OCI-LY7 (cell line): ENCODE data around the gene GTPBP4. TPM values are rescaled to one million over a fixed set of nuclear protein-coding genes. Genes with fewer than 3 reads are reported as not detected.

Experiments used
- BruUV-seq: library from RNA; stranded (reverse); fragments of 400-500 nt; replicated peaks from 2 replicates; lab custom pipeline; 2021; lab: Mats Ljungman, UMichigan
- CTCF ChIA-PET: fragments of 300-600 bp; sonication (Branson Sonifier 250); formaldehyde crosslinking; loops from one replicate; lab custom pipeline; 2022; ENCODE audit warnings: antibody characterized with exemption; ENCODE audit not compliant: unreplicated experiment; lab: Charles Lee
- POLR2A ChIA-PET: fragments of 300-600 bp; sonication (Branson Sonifier 250); formaldehyde crosslinking; loops from one replicate; lab custom pipeline; 2022; ENCODE audit warnings: antibody characterized with exemption; lab: Charles Lee
- DNase-seq: peaks from one replicate; pipeline ENCODE4 v3.0.0-alpha.2; 2015; ENCODE audit warnings: low spot score
- H2AFZ ChIP-seq: fragments of 200-600 bp; sonication (generic), shearing (Covaris generic); 2 replicates; pipeline ENCODE4 v1.6.1; 2014; ENCODE audit warnings: mild to moderate bottlenecking, antibody characterized with exemption, low read length, moderate library complexity
- H3K27ac ChIP-seq: fragments of 200-600 bp; sonication (generic); 2 replicates; pipeline ENCODE4 v1.5.1; 2014; ENCODE audit warnings: mixed run types, low read depth, mild to moderate bottlenecking, moderate library complexity, low read length, inconsistent platforms; ENCODE audit not compliant: poor library complexity, severe bottlenecking
- H3K36me3 ChIP-seq: fragments of 200-600 bp; sonication (generic); 2 replicates; pipeline ENCODE4 v1.6.1; 2014; ENCODE audit warnings: mild to moderate bottlenecking, antibody characterized with exemption, low read length, moderate library complexity, mixed read lengths; ENCODE audit not compliant: insufficient read depth
- H3K4me1 ChIP-seq: fragments of 200-600 bp; sonication (generic); 2 replicates; pipeline ENCODE4 v1.5.1; 2014; ENCODE audit warnings: mild to moderate bottlenecking, low read length; ENCODE audit not compliant: insufficient read depth, poor library complexity, severe bottlenecking
- H3K4me2 ChIP-seq: fragments of 200-600 bp; sonication (generic); 2 replicates; pipeline ENCODE4 v1.6.1; 2014; ENCODE audit warnings: mild to moderate bottlenecking, low read length
- H3K4me3 ChIP-seq: fragments of 200-600 bp; sonication (generic); 2 replicates; pipeline ENCODE4 v1.5.1; 2014; ENCODE audit warnings: mild to moderate bottlenecking, low read depth, low read length; ENCODE audit not compliant: poor library complexity, severe bottlenecking
- H3K79me2 ChIP-seq: fragments of 200-600 bp; sonication (generic); 2 replicates; pipeline ENCODE4 v1.6.1; 2016; ENCODE audit warnings: low read depth, mild to moderate bottlenecking, low read length, moderate library complexity, mixed read lengths; ENCODE audit not compliant: insufficient read depth
- H3K9me2 ChIP-seq: fragments of 200-600 bp; sonication (generic); 2 replicates; pipeline ENCODE4 v1.6.1; 2016; ENCODE audit warnings: mild to moderate bottlenecking, low read length, mixed read lengths; ENCODE audit not compliant: insufficient read depth
- H3K9me3 ChIP-seq: fragments of 200-600 bp; sonication (generic); 2 replicates; pipeline ENCODE4 v1.6.1; 2014; ENCODE audit warnings: mild to moderate bottlenecking, mixed run types, low read length, mixed read lengths
- H4K20me1 ChIP-seq: fragments of 200-600 bp; sonication (generic); 2 replicates; pipeline ENCODE4 v1.6.1; 2014; ENCODE audit warnings: mild to moderate bottlenecking, antibody characterized with exemption, low read length, moderate library complexity, mixed read lengths; ENCODE audit not compliant: insufficient read depth
- CTCF ChIP-seq: fragments of 200-600 bp; sonication (generic); conservative IDR thresholded peaks from 2 replicates; pipeline ENCODE4 v1.5.1; 2014; ENCODE audit warnings: mild to moderate bottlenecking, antibody characterized with exemption, low read length, moderate library complexity, mixed read lengths
- EZH2phosphoT487 ChIP-seq: fragments of 200-600 bp; sonication (generic); IDR thresholded peaks from 2 replicates; pipeline ENCODE4 v1.6.1; 2018; ENCODE audit warnings: low read depth, borderline replicate concordance, mild to moderate bottlenecking, mixed run types, antibody characterized with exemption, low read length, moderate library complexity, mixed read lengths
- intact Hi-C: fragments of 100-400 bp; cut with micrococcal nuclease; formaldehyde crosslinking; loops from one replicate; pipeline ENCODE4 v1.10.0; 2022; ENCODE audit not compliant: unreplicated experiment
- total RNA-seq, 2 experiments: library from RNA; depleted of rRNA in 1 of 2; stranded (reverse); fragments of >200 nt in 1 of 2; shearing (Covaris generic) in 1 of 2; gene quantifications; 2 replicates each; pipeline ENCODE4 v1.2.3, GENCODE V29; 2014 to 2022

The GTPBP4 gene
- total RNA-seq, 2 experiments from 2014 or later: 61.0 to 108 TPM

GRCh38 chr10:972763-973162 lies 15.5 kb upstream of the GTPBP4 start:
- POLR2A ChIA-PET: no interaction called here
- H3K9me2 ChIP-seq: no peaks in the 10 kb centered on the region
- H3K4me1 ChIP-seq: no peaks in the 10 kb centered on the region
- TF ChIP-seq EZH2phosphoT487: no peak
- no peak overlapping the region for H3K4me3 ChIP-seq
- no TSS peak for BruUV-seq
- H3K27ac ChIP-seq: no peak overlapping the region
- no peaks in the 10 kb centered on the region for H4K20me1 ChIP-seq
- intact Hi-C loops: no loop called here
- no peak for DNase-seq
- no peaks in the 10 kb centered on the region for H3K36me3 ChIP-seq
- no peaks in the 10 kb centered on the region for H3K9me3 ChIP-seq
- no peak overlapping the region for H3K4me2 ChIP-seq
- CTCF ChIA-PET: no interaction called here
- H2AFZ ChIP-seq: no peak overlapping the region
- H3K79me2 ChIP-seq: no peaks in the 10 kb centered on the region

GRCh38 chr10:974038-974784 lies 14.0 kb upstream of the GTPBP4 start:
- no peak overlapping the region for H3K4me2 ChIP-seq
- POLR2A ChIA-PET: no interaction called here

DNA sequence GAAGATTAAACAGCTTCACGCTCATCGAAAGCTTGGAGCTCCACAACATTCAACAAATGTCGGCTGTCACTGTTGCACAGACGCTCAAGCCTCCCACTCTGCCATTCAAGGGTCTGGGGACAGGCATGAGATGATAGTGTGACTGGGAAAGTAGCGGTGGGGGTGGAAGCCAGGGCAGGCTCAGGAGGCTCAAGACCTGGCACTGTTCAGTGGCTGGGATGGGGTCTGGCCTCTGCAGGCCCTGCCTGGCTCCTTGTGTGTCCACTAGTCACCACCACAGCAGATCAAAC lies 13.5 kb upstream of the GTPBP4 start:
- H3K4me1 ChIP-seq: no peaks in the 10 kb centered on the region
- no peaks in the 10 kb centered on the region for H3K79me2 ChIP-seq
- POLR2A ChIA-PET: no interaction called here
- H3K4me2 ChIP-seq: no peak overlapping the region
- BruUV-seq: no TSS peak
- no peaks in the 10 kb centered on the region for H4K20me1 ChIP-seq
- CTCF ChIA-PET: no interaction called here
- DNase-seq: no peak
- H3K9me2 ChIP-seq: no peaks in the 10 kb centered on the region
- H3K4me3 ChIP-seq: no peak overlapping the region
- intact Hi-C loops: no loop called here
- H3K27ac ChIP-seq: no peak overlapping the region
- TF ChIP-seq CTCF (no peak), EZH2phosphoT487 (no peak)
- H3K9me3 ChIP-seq: peaks cover 10% of the 10 kb centered on the region
- H2AFZ ChIP-seq: no peak overlapping the region
- H3K36me3 ChIP-seq: no peaks in the 10 kb centered on the region

More at GRCh38 chr10:974038-974784, 14.0 kb upstream of the GTPBP4 start:
- BruUV-seq: no TSS peak
- Histone ChIP-seq H3K27ac (no peak overlapping the region), H3K4me3 (no peak overlapping the region), H3K79me2 (no peaks in the 10 kb centered on the region), H3K36me3 (no peaks in the 10 kb centered on the region), H3K4me1 (no peaks in the 10 kb centered on the region), H3K9me3 (peaks cover 8% of the 10 kb centered on the region), H3K9me2 (no peaks in the 10 kb centered on the region), H2AFZ (no peak overlapping the region), H4K20me1 (no peaks in the 10 kb centered on the region)
- DNase-seq: no peak
- intact Hi-C loops: no loop called here
- TF ChIP-seq CTCF (no peak), EZH2phosphoT487 (no peak)
- CTCF ChIA-PET: interaction anchor here (0.6 kb wide), 1 partner anchor 630 kb away, joined by 4 read pairs; no protein-coding TSS in a partner anchor
